Medulla oblongata (tissue), 1 donor: ENCODE measurements around the gene PRR27.

Experiments
- DNase-seq: peaks from one replicate; pipeline ENCODE4 v3.0.0-alpha.2; 2015; ENCODE audit errors: extremely low spot score

The PRR27 gene

GRCh38 chr4:70153937-70154336 is at the start of gene PRR27:
TSS of gene PRR27 (plus strand) at chr4:70154237. CDS start at chr4:70154376, 139 bp downstream.
- no peak for DNase-seq

GRCh38 chr4:70110917-70111316 is 43.1 kb upstream of the PRR27 start:
- DNase-seq: no peak

GRCh38 chr4:70113656-70114055 is 40.4 kb upstream of the PRR27 start:
- DNase-seq: no peak

GRCh38 chr4:70114096-70114495 is 39.9 kb upstream of the PRR27 start:
- no peak for DNase-seq

GRCh38 chr4:70120323-70120722 is 33.7 kb upstream of the PRR27 start:
- DNase-seq: no peak

- no peak for DNase-seq
These were observed 20.6 kb upstream of the PRR27 start for GRCh38 chr4:70133473-70133872.

GRCh38 chr4:70138751-70139150 is 15.3 kb upstream of the PRR27 start:
- no peak for DNase-seq

GRCh38 chr4:70151271-70151670 is 2.8 kb upstream of the PRR27 start:
- DNase-seq: no peak

- no peak for DNase-seq
These were observed 1.9 kb upstream of the PRR27 start for GRCh38 chr4:70152088-70152487.

GRCh38 chr4:70158576-70158975 is 4.5 kb downstream of the PRR27 start:
- no peak for DNase-seq

- DNase-seq: no peak
These were observed 23.1 kb downstream of the PRR27 start for GRCh38 chr4:70177090-70177489.

GRCh38 chr4:70178075-70178660 is 24.1 kb downstream of the PRR27 start:
- no peak for DNase-seq

- DNase-seq: no peak
These were observed 25.8 kb downstream of the PRR27 start for GRCh38 chr4:70179811-70180210.

GRCh38 chr4:70181864-70182263 is 27.8 kb downstream of the PRR27 start:
- no peak for DNase-seq

GRCh38 chr4:70182517-70183167 is 28.6 kb downstream of the PRR27 start:
- DNase-seq: no peak

- peak; percentile 15 for DNase-seq
These were observed 29.3 kb downstream of the PRR27 start for GRCh38 chr4:70183168-70183939.

GRCh38 chr4:70183940-70184246 is 29.9 kb downstream of the PRR27 start:
- DNase-seq: no peak

GRCh38 chr4:70187216-70187615 is 33.2 kb downstream of the PRR27 start:
- DNase-seq: no peak

- DNase-seq: no peak
These were observed 36.5 kb downstream of the PRR27 start for GRCh38 chr4:70190579-70190978.

- DNase-seq: no peak
These were observed 37.6 kb downstream of the PRR27 start for GRCh38 chr4:70191647-70192046.

- no peak for DNase-seq
These were observed 38.9 kb downstream of the PRR27 start for GRCh38 chr4:70192895-70193294.

GRCh38 chr4:70195425-70195824 is 41.4 kb downstream of the PRR27 start, which contains the start of gene ODAM:
TSS of gene ODAM (plus strand) at chr4:70195725. CDS start at chr4:70196544, 819 bp downstream.
- no peak for DNase-seq

GRCh38 chr4:70196857-70197256 is 42.8 kb downstream of the PRR27 start:
- DNase-seq: no peak
